ENCODE measurements around the gene YRDC. TPM values are rescaled to one million over a fixed set of nuclear protein-coding genes. Genes with fewer than 3 reads are reported as not detected.

YRDC gene
- total RNA-seq, 1 donor from 2014 or later: 22.4 TPM

DNA sequence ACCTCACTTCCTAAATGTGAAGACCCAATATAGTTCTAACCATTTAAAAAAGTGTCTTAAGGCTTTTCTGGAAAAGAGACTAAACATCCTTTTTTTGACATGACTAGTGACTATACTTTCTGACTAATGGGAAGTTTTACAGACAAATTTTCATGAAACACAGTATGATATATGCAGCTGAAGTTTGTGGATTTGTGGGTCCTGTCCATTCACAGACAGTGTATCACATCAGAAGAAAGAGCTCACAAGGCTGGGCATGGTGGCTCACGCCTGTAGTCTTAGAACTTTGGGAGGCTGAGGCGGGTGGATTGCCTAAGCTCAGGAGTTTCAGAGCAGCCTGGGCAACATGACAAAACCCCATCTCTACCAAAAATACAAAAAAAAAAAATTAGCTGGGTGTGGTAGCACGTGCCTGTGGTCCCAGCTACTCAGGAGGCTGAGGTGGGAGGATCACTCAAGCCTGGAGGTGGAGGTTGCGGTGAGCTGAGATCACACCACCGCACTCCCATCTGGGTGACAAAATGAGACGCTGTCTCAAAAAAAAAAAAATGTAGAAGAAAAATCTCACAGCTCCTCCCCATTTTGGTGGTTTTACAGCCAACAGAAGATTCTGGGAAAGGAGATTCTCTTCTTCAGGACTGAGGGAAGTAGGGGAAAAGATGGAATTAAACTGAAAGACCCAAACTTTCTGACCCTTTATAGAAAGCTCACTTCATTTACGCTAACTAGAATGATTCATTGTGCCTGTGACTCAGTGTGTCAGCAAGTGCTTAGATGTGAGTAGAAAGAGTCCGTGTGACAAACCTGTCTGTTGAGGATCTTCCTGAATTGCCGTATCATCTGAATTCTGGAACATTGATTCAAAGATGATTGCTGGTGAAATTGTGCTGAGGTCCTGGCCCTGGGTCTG lies 15.2 kb upstream of the YRDC start:
- DNase-seq (ENCODE audit: low read depth in 2 of 2): peak in 1 of 2 donors; percentile 45

DNA sequence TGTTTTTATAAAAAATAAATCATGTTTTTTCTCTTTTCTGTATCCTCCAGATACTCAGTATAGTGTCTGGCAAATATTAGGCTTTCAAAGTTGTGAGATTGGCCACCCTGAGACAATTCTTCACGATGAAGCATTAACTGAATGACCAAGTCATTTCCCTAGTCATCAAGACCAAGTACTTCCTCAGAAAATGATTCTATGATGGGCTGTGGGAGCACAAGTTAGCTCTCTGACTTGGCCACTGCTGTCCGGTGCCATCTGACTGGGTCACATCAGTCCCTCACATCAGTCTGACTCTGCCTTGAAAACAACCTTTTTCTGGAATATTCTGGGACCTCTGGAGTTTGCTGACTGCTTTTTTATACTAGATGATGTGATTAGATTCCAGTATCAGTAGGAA lies 13.5 kb upstream of the YRDC start:
- DNase-seq (ENCODE audit: low read depth in 2 of 2): no peak

GRCh38 chr1:37817481-37817880 lies 9.5 kb upstream of the YRDC start:
- DNase-seq (ENCODE audit: low read depth in 2 of 2): peak in 1 of 2 donors; percentile 20

DNA sequence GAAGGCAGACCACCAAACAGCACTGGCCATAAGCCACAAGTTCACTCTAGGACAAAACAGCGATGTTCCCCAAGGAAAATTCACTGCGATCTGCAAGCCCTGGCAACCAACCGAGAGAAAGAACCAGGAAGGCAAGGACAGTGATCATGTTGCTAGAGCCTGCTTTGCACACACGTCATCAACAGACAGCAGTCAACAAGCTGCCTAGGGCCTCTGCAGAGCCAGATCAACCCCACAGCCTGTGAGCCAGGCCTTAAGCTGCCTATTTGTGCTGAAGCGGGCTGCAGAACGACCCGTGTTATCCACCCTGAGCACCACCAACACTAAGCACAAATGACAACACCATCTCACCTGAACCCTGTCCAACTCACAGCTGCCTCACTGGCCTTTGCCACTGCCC lies 6.2 kb upstream of the YRDC start:
- DNase-seq (ENCODE audit: low read depth in 2 of 2): no peak

- no peak for DNase-seq (ENCODE audit: low read depth in 2 of 2)
Measured at GRCh38 chr1:37813529-37814145, 5.6 kb upstream of the YRDC start.

DNA sequence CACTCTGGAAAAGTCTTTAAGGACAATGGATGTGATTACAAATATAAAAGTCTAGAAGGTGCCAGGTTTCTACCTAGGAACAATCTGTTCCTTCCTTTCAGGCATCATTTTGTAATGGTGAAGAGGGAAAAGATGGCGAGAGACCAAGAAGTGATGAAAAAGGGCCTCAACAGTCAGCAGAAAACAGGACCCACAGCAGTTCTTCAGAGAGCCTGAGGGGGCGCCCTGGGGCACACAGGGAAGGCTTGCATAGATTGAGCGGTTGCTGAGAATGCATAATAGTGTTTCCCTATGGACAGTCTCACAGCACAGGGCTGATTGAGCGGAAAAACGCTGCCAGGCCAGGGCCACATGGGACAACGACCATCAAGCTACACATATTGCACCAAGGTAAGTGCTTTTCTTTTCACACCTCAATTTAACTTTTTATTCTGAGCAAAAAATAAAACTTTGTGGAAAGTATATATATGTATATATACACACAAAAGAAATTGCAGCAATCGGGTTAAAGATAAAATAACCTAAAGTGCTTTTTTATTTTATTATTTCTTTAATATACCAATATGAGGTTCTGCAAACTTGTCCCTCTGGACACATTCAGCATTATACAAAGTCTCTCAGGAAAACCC lies 3.1 kb upstream of the YRDC start:
- peak; percentile 82 to 91 for DNase-seq (ENCODE audit: low read depth in 2 of 2)

DNA sequence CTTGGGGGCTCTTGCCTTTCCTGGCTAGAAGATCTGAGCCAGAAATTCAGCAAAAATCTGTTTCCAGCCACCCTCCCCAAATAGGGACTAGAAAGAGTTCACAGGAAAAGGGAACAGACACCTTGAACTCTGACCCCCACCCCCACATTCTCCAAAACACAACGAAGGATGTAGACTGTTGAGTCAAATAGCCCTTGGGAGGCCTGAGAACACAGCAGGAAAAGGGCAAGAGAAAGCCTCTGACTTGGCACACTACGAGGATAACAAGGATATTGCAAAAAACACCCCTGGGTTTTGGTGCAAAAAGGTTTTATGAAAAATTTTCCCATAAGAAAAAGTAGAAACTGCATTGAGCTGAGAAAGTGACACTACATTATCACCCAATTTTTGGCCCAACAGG lies 1.9 kb upstream of the YRDC start:
- no peak for DNase-seq (ENCODE audit: low read depth in 2 of 2)

DNA sequence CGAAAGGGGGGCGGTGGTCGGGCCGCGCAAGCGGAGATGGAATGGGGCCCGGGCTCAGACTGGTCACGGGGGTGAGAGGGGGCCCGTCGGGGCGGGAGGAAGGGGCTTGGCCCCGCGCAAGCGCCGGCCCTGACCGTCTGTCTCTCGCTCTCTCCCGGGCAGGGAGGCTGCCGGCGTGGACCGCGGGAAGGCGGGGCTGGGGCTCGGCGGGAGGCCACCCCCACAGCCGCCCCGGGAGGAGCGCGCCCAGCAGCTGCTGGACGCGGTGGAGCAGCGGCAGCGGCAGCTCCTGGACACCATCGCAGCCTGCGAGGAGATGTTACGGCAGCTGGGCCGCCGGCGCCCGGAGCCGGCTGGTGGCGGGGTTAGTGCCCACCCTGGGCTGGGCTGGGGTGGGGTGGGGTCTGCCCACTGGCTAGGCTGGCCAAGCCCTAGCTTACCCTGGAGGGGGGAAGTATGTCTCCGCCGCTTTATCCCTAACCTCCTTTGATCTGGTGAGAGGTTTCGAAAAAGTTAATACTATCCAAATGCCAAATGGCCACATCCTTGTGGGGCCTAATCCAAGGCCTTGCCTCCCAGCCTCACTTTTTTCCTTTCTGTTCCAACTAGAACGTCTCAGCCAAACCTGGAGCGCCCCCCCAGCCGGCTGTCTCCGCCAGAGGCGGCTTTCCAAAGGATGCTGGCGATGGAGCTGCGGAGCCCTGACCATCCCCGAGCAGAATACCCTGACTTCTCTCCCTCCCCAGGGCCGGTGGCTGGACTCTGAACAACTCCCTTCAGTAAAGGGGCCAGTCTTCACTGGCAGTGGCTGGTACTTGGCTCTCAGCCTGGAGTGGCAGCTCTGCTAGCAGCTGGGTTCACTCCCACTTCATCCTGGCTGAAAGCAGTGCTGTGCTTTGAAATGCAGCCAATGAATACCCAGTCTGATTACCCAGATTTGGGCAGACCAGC lies 636 bp upstream of the YRDC start:
- peak; percentile 81 to 83 for DNase-seq (ENCODE audit: low read depth in 2 of 2)

DNA sequence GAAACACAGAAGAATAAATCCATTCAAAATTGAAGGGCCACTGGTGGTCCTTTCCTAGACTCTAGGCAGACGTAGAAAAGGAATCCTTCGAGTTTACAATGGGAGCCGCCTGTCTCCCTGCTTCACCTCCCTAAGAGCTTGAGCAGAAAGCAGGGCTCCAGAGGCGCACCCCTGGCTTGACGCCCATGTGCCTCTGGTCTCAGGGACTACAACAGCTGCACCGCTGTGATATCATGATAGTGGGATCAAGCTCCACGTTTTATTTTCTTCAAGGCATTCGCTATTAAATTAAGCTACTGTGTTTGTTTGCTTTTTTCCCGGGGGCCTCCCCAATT lies 821 bp downstream of the YRDC start:
- no peak for DNase-seq (ENCODE audit: low read depth in 2 of 2)

DNA sequence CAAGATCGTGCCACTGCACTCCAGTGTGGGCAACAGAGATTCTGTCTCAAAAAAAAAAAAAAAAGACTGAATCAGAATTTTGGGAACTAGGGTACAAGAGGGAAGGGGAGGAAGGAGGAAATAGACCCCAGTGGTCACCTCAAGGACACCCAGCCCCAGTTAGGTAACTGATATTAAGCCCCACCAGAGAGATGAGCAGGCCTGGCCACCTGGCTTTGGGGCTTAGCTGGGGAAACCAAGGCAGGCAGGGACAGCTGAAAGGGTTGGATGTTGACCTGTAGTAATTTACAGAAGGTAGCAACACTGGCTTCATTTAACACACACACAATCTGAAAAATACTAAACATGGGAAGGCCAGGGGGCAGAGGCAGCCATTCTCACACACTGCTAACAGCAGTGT lies 5.6 kb downstream of the YRDC start:
- no peak for DNase-seq (ENCODE audit: low read depth in 2 of 2)

DNA sequence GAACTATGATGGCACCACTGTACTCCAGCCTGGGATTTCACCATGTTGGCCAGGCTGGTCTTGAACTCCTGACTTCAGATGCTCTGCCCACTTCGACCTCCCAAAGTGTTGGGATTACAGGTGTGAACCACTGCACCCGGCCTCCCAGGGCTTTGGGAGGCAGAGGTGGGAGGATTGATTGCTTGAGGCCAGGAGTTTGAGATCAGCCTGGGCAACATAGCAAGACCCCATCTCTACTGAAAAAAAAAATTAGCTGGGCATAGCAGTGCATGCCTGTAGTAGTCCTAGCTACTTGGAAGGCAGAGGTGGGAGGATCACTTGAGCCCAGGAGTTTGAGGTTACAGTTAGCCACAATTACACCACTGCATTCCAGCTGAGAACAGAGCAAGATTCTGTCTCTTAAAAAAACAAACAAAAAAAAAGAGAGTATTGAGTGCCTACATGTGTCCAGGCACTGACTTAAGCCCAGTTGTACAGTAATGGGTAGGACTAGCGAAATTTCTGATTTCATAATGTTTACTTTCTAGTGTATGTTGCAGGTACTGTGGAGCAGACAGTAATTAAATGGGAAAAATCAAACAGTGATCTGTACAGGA lies 10.2 kb downstream of the YRDC start:
- no peak for DNase-seq (ENCODE audit: low read depth in 2 of 2)

DNA sequence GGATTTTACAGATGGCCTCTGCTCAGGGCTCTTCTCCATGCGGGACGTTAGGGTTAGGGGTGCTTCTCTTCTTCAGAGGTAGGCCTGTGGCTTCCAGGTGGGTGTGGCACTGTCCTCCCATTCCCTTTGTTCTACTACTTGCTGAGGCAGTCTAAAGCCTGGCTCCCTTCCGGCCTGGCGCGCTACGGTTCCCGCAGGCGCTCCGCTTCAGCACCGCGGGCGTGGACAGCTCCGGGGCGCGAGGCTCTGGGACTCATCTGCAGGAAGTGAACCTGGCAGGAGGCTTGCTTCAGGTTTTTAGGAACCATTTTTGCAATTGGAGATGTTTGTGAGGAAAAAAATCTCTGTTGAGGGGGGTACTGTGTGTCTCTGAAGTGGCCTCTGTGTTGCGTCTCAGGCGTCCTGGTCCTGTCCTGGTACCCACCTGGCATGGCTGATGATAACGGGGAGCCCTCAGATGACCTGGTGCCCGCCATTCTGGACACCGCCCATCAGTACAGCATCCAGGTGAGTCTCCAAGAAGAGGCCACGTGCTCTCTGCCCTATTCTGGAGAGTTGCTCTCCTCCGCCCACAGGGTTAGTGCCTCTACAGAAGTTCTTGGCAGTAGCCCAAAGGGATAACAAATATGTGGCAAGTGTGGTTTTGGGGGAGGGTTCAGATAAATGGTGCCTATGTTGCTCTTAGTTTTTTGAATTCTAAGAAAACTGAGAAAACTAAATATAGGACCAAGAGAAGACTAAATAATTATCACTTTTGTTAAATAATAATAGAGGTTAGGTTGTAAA lies 12.5 kb downstream of the YRDC start:
- peak; percentile 49 to 54 for DNase-seq (ENCODE audit: low read depth in 2 of 2)

- DNase-seq (ENCODE audit: low read depth in 2 of 2): no peak
Measured at GRCh38 chr1:37794372-37795339, 13.4 kb downstream of the YRDC start.

DNA sequence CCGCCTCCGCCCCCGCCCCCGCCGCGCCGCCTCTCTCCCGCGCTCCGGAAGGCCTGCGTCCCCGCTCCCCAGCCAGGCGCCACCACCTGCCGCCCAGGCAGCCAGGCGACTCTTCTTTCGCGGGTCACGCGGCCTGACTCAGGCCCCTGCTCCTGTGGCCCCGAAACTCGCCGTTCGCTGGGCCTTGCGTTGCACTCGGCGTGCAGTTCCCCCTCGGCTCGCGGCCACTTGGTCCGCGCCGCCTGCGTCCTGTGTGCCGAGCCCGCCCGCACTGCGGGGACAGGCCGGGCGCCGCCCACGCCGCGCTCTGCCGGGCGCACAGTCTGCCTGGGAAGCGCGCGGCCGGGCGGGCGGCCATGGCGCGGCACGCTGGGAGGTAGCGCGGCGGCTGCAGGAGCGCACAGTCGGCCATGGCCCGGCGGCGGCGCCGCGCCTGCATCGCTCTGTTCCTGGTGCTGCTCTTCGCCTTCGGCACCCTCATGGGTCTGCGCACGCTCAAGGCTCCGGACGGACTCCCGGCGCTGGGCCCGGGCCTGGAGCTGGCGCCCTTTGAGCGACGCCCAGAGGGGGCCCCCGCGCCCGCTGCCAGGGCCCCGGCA lies 14.1 kb downstream of the YRDC start, which contains the start of gene MANEAL:
Gene MANEAL, plus strand, starts transcription at position 75 of the 599 bp plus-strand sequence. Its CDS starts 336 bp downstream, at position 411.
- peak; percentile 62 to 67 for DNase-seq (ENCODE audit: low read depth in 2 of 2)

DNA sequence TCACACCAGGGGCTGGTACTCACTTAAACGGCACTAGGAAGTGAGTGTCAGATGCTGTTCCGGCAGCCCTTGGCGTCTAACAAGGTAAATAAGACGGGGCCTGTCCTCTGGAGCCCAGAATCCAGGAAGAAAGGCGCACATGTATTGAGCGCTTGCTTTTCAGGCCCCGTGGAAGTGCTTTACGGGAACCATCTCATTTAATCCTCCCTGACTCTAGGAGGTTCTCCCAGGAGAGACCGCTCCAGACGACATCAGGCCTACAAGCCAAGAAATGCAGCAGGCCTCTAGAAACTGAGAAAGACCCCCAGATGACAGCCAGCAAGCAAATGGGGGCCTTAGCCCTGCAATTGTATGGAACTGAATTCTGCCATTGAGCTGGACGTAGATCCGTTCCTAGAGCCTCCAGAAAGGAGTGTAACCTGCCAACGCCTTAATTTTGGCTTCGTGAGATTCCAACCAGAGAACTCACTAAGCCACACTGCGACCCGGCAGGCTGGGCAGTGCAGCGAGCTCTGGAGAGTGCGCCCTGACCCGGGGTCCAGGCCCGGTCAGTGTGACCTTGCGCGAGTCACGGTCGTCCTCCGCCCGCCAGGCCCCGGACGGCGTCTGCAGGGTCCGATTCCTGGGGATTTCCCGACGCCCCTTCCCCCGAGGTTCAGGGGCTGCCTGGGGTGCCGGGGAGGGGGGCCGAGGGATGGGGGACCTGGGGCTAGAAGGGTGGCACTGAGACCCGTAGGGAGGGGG lies 14.9 kb downstream of the YRDC start:
- DNase-seq (ENCODE audit: low read depth in 2 of 2): no peak

DNA sequence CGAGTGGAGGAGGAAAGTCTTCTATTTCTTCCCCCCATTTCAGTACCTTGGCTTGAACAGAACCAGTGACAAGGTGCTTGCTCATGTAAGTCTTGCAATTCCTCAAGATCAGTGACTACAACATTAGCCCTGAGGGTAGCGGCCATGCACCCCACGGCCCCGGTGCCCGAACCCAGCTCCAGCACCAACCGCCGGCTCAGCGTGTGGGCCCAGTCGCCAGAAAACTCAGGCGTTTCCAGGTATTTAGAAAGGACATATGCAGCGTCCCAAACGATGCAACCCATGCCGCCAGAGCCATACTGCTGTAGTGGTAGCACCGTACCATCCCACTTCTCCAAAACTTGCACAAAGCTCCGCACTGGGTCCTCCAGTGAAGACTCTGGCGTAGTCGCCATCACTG lies 25.5 kb downstream of the YRDC start:
- DNase-seq (ENCODE audit: low read depth in 2 of 2): no peak

GRCh38 chr1:37778654-37779053 lies 29.4 kb downstream of the YRDC start:
- no peak for DNase-seq (ENCODE audit: low read depth in 2 of 2)

Measured in lung microvascular endothelial cell (primary cell).